HS-5 (cell line): ENCODE data around the gene FAM83F.
"Not testable (repeated sequence)": the region's sequence is repeated elsewhere in the genome, so short reads cannot be mapped to it uniquely, and the experiment has no call there.

ENCODE experiments used
- DNase-seq: peaks from one replicate; pipeline ENCODE4 v3.0.0-alpha.2; 2012; ENCODE audit warnings: low read depth

FAM83F gene

DNA sequence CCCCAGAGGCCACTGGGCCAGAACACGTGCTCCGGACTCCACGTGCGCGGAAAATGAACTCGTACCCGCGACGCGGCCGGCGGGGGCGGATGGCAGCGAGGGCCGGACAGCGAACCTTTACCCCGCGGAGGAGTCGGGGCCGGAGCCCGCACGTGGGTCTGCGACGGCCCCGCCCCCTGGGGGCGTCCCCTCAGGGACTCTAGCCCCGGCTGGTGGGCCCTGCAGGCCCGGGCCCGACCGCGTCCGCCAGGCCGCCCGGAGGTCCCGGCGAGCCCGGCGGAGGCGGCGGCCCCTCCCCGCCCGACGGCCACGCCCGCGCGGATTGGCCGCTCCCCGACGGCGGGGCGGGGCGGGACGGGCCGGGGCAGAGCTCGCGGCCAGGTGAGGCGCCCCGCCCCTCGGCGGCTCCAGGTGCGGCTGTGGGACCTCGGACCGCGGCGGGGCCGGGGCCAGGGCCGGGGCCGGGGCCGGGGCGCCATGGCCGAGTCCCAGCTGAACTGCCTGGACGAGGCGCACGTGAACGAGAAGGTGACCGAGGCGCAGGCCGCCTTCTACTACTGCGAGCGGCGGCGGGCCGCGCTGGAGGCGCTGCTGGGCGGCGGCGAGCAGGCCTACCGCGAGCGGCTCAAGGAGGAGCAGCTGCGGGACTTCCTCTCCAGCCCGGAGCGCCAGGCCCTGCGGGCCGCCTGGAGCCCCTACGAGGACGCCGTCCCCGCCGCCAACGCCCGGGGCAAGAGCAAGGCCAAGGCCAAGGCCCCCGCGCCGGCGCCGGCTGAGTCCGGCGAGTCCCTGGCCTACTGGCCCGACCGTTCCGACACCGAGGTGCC, at the start of gene FAM83F:
Gene FAM83F, plus strand, starts transcription at position 389 of the 827 bp plus-strand sequence. Its CDS starts 89 bp downstream, at position 478.
- DNase-seq, result no peak

DNA sequence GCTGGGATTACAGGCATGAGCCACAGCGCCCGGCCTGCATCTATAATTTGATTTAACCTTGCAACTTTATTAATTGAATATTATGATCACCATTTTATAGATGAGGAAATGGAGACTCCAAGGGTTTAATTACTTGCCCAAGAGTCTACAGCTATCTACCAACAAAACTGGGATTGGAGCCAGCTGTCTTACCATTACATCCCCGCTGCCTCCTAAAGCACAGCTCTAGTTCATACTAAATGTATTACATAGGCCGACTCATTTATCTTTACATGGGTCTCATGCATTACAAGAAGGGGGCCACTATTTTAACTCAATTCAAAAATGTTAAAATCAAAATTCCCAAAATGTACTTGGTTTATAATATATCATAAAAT, 48.6 kb upstream of the FAM83F start:
- no peak for DNase-seq

- no peak for DNase-seq
These were observed 48.1 kb upstream of the FAM83F start for GRCh38 chr22:39946503-39947219.

- DNase-seq, result no peak
These were observed 47.2 kb upstream of the FAM83F start for GRCh38 chr22:39947220-39948216.

GRCh38 chr22:39949964-39950737, 44.6 kb upstream of the FAM83F start:
- DNase-seq, result no peak

DNA sequence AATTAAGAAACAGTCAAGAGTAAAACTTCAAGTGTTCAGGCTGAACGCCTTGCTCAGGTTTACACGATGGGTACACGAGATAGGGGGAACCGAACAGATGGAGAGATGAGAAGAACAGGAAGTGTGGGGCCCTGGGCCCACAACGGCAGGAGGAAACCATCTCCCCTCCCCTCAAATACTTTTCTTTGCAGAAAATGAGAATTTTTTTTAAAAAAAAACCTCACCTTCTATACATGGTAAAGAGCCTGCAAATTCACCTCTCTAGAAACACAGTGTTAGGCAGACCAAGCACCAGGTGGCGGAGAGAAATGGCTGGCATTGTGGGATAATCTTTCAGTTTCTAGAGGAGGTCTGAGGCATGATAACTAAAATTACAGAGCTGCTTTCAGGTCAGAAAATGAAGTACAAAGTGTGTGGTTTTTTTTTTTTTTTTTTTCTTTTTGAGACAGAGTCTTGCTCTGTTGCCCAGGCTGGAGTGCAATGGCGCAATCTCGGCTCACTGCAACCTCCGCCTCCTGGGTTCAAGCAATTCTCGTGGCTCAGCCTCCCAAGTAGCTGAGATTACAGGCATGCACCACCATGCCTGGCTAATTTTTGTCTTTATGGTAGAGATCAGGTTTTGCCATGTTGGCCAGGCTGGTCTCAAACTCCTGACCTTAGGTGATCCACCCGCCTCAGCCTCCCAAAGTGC, 43.0 kb upstream of the FAM83F start:
- not testable (repeated sequence) for DNase-seq

DNA sequence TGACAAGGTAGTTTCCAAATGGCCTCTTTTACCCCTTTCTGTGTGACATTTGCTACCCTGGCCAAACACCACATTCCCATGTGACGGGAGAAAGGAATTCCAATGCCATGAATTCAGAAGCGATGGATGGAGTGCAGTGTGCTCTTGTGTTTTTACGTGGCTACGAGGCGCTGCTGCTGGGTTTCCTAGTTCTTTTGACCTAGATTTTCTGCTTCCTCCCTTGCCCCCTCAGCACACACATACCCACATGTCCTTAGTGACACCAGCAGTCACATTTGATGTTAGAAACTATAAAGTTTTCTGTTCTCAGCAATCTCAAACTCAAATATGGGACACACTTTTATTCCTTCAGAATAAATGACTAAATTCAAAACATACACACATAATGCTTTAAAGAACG, 42.4 kb upstream of the FAM83F start:
- no peak for DNase-seq

- no peak for DNase-seq
These were observed 41.7 kb upstream of the FAM83F start for GRCh38 chr22:39953101-39953500.

DNA sequence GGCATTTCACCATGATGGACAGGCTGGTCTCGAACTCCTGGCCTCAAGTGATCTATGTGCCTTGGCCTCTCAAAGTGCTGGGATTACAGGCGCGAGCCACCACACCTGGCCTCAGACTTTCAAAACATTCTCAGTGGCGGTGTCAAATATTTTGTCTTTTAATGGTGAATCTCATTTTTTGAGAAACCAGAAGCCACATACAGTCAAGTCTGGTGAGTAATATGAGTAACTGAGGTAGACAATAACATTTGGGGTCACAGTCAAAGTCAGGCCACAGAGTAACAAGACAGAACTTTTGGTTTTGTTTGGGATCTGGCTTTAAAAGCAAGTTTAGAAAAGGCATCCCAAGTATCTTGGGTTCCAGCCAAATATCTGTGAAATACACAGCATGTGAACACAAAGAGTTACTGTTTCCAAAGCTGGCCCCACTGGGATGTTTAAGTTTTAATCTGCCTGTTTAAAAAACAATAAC, 40.1 kb upstream of the FAM83F start:
- DNase-seq, result peak; percentile 23

GRCh38 chr22:39955675-39956074, 39.1 kb upstream of the FAM83F start:
- DNase-seq, result no peak

- DNase-seq, result no peak
These were observed 37.7 kb upstream of the FAM83F start for GRCh38 chr22:39956932-39957664.

DNA sequence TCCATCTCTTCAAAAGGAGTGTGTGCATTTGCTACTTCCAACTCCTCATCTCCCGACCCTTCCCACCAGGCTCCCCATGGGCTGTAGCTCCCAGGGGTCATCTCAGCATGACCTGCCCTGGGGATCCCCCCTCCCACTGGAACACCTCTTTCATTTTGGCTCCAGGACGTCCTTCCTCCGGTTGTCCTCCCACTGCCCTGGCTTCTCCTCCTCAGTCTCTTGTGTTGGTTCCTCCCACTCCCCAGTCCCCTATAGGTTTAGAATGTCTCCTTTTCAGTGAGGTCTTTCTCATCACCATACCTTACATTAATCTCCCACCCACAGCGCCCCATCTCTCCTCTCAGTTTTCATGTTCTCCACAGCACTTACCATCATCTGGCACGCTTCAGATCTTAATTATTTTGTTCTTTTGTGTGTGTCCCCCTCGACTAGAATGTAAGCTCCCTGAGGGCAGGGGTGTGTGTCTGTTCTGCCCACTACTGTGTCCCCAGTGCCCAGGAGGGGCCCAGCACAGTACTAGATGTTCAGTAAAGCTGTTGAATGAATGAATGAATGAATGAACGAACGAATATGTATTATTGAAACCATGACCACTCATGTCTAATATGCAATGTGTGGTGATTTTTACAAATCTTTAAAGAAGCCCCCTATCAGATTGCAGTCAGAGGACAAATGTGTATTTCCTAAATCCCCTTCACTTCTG, 36.6 kb upstream of the FAM83F start:
- no peak for DNase-seq

GRCh38 chr22:39958949-39959639, 35.7 kb upstream of the FAM83F start:
- DNase-seq, result no peak

GRCh38 chr22:39959640-39960447, 34.9 kb upstream of the FAM83F start, which contains the start of gene TMA7B:
TMA7B (plus strand) TSS chr22:39960397; CDS start chr22:39964375, 3,978 bp downstream.
- peak; percentile 41 for DNase-seq

DNA sequence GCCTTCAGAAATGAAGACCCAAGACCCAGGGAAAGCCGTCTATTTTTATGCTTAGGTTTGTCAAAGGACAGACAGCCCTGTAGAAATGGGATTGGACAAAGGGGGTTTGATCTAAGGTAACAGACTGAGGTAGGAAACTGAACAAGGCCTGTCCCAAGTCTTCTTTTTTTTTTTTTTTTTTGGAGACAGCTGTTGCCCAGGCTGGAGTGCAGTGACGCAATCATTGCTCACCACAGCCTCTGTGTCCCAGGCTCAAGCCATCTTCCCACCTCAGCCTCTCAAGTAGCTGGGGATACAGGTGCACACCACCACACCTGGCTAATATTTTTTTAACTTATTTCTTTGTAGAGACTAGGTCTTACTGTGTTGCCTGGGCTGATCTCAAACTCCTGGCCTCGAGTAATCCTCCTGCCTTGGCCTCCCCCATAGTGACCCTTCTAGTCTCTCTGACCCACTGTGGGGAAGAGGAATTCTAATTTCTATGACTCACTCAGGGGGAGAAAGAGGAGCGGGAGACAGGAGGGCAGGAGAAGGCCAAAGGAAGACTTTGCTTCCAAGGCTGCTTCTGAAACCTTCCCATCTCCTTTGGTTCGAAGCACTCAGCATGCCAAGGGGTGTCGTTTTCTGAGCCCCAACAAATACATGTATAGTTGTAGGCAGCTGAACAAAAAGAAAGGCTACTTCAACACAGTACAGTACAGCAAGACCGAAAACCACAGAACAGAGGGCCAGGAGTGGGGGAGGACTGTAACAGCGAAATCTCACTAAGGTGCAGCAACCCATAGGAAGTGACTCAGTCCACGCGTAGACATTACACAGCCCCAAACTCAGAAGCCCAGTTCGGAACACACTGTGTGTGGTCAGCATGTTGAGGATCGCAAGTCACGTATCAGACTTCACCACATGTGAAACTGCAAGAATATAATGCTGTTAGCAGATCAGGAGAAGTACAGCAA, 33.7 kb upstream of the FAM83F start:
- peak; percentile 88 for DNase-seq

- DNase-seq, result no peak
These were observed 32.7 kb upstream of the FAM83F start for GRCh38 chr22:39962071-39962470.
